SHP77 treated with DMSO at 0.1 percent for 48 hours (cell line): ENCODE measurements around the gene LARP1B.
A peak's percentile ranks its signal among the peaks of the same experiment; 100 is the strongest.
"Not testable (repeated sequence)": the region's sequence is repeated elsewhere in the genome, so short reads cannot be mapped to it uniquely, and the experiment has no call there.

Source experiments
- DNase-seq: peaks from one replicate; lab custom pipeline; 2025; lab: John Stamatoyannopoulos, UW

The LARP1B gene

DNA sequence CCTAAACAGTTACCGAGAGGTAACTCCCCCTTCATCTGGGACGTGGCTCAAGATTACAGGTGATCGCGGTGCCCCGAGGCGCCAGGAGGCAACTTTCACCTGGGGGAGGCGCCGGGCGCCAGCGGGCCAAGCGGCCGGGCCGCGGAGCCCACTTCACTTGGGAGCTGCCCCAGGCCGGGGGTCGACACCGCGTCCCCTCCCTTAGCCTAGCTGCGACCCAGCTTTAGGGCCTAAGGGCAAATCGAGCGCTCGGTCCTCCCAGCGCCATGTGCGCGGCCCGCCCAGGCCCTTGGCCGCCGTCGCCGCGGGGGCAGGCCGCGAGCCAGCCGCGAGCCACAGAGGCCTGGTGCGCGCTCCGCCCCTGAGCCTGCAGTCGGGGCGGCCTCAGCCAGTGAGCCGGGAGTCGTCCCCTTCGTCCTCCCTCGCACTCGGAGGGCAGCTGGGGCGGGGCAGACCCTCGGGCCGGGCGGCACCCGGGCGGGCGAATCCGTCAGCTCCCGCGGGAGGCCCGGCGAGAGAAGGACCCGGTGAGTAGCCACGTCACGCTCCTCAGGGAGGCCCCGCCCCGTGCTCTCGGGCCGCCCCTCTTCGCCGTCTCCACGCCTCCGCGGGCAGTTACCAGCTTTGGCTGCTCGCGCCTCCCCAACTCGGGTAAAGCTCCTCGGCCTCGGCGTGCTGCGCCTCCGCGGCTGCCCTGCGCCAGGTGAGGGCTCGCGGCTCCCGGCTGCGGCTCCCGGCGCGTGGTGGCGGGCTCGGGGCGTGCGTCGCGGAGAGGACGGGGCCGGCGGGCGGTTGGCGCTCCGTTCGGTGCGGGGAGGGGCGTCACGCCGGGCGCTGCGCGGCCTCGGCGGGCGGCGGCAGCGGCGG lies at the start of gene LARP1B:
TSS of gene LARP1B (plus strand) at position 614 of the 867 bp plus-strand sequence. CDS start 13,640 bp downstream, outside the sequence.
- peak; percentile 60 for DNase-seq

DNA sequence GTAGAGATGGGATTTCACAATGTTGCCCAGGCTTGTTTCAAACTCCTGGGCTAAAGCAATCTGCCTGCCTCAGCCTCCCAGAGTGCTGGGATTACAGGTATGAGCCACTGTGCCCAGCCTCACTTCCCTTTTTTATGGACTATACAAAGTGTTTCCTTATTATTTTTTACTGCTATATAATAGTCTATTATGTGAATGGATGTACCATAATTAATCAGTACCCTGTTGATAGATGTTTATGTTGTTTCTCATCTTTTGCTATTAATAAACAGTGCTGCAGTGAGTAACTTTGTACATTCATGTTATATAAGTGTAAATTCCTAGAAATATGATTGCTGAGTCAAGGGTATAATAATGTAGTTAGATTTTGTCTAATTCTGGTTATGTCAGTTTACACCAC lies 35.8 kb upstream of the LARP1B start:
- DNase-seq = no peak

DNA sequence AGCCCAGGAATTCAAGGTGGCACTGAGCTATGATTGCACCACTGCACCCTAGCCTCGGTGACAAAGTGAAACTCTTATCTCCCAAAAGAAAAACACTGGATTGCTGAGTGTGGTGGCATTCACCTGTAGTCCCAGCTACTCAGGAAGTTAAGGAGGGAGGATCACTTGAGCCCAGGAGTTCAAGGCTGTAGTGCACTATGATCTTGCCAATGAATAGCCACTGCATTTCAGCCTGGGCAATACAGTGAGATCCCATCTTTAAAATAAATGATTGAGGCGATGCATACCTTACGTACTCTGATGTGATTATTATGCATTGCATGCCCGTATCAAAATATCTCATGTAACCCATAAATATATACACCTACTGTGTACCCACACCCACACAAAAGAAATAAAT lies 31.2 kb upstream of the LARP1B start:
- no peak for DNase-seq

DNA sequence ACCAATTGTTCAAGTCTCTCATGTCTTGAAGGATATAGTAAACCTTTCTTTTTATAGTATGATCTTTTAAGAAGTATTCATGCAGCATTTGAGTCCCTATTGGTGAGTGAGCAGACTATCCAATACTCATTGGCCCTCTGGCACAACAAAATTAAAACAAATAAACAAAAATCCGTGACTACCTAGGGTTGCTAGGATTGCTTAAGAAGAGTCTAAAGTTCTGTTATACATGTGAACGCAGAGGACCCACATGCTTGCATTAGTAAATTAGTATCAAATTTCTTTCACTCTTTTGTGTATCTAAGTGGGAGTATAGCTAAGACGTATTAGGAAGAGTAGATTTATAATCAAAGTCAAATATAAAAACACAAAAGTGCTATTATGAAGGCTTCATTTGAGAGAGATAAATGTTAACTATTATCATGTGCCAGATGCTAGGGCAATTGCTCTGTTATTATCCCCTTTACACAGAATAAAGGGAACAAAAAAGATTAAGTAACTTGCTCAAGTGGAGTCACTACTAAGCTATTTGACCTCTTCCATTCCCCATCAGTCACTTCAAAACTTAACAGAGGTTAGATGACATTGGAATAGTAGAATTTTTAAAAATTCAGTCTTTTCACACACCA lies 29.2 kb upstream of the LARP1B start:
- DNase-seq = no peak

DNA sequence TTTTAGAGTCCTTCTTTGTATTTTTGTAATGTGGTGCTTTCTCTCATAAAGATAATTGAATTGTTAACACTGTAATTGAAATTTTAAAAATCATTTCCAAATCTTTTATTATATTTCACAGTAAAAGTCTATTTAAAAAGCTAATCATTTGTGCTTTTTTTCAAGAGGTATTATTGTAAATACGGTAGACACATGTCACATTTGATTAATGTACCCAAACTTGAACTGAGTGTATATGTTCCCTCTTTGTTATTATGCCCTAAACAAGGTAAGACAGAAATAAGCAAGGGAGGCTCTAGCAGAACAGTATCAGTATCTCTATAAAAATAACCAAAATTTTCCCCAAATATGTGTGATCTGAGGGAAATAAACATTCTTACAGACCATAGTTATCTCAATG lies 21.5 kb upstream of the LARP1B start:
- no peak for DNase-seq

DNA sequence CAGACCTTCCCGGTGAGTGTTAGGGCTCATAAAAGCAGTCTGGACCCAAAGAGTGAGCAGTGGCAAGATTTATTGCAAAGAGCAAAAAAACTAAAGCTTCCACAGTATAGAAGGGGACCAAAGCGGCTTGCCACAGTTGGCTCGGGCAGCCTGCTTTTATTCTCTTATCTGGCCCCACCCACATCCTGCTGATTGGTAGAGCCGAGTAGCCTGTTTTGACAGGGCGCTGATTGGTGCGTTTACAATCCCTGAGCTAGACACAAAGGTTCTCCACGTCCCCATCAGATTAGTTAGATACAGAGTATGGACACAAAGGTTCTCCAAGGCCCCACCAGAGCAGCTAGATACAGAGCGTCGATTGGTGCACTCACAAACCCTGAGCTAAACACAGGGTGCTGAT lies 14.1 kb upstream of the LARP1B start:
- not testable (repeated sequence) for DNase-seq

DNA sequence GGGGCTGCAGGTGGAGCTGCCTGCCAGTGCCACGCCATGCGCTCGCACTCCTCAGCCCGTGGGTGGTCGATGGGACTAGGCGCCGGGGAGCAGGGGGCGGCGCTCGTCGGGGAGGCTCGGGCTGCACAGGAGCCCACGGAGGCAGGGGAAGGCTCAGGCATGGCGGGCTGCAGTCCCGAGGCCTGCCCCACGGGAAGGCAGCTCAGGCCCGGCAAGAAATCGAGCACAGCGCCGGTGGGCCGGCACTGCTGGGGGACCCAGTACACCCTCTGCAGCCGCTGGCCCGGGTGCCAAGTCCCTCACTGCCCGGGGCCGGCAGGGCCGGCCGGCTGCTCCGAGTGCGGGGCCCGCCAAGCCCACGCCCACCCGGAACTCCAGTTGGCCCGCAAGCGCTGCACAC lies 13.6 kb upstream of the LARP1B start:
- DNase-seq = not testable (repeated sequence)

DNA sequence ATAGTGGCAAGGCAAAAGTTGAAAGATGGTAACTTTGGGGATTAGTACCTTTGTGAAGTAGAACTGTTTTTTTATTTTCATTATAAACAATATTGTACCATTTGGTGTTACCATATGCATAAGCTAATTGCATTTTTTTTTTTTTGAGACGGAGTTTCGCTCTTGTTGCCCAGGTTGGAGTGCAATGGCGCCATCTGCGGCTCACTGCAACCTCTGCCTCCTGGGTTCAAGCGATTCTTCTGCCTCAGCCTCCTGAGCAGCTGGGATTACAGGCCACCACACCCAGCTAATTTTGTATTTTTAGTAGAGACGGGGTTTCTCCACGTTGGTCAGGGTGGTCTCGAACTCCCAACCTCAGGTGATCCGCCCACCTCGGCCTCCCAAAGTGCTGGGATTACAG lies 9.9 kb upstream of the LARP1B start:
- DNase-seq = not testable (repeated sequence)

DNA sequence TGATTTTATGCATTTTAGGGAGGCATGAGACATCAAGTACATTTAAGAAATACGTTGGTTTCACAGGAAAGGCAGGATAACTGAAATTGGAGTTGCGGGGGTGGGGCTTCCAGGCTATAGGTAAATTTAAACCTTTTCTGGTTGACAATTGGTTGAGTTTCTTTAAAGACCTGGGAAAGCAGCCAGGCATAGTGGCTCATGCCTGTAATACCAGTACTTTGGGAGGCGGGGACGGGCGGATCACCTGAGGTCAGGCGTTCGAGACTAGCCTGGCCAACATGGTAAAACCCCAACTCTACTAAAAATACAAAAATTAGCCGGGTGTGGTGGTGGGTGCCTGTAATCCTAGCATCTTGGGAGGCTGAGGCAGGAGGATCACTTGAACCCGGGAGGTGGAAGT lies 6.2 kb upstream of the LARP1B start:
- not testable (repeated sequence) for DNase-seq

DNA sequence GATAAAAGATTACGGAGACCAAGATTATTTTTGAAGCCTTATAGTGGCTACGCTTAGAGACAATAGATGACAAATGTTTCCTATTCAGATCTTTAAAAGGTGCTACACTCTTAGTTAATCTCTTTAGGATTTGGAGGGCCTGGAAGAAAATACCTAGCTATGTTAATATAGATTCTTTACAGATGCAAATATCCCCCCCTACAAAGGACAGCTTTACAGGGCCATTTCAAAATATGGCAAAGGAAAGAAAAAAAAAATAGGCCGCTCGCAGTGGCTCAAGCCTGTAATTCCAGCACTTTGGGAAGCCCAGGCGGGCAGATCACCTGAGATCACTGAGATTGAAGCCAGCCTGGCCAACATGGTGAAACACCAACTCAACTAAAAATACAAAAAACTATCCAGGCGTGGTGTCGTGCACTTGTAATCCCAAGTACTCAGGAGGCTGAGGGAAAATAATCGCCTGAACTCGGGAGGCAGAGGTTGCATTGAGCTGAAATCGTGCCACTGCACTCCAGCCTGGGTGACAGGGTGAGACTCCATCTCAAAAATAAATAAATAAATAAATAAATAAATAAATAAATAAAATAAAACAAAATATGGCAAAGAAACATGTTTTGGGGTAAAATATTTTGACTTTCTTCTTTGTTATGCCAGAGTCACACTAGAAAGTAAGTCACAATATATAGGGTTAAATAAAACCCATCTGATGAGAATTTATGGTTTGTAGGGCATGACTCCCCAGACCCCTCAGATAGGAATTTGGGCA lies 5.5 kb upstream of the LARP1B start:
- DNase-seq = not testable (repeated sequence)

DNA sequence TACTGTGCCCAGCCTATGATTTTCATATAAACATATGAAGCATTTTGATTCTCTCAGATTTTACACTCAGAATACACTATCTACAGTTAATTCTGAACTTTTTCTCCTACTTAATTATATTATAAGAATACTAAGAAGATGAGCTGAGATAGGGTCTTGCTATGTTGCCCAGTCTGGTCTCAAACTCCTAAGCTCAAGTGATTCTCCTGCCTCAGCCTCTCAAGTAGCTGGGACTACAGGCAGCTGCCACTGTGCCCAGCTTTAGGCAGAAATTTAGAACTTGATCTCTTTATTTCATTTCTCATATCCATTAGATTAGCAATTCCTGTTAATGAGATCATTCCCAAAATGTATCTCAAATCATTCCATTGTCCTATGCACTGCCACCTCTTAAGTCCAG lies 4.7 kb upstream of the LARP1B start:
- no peak for DNase-seq

DNA sequence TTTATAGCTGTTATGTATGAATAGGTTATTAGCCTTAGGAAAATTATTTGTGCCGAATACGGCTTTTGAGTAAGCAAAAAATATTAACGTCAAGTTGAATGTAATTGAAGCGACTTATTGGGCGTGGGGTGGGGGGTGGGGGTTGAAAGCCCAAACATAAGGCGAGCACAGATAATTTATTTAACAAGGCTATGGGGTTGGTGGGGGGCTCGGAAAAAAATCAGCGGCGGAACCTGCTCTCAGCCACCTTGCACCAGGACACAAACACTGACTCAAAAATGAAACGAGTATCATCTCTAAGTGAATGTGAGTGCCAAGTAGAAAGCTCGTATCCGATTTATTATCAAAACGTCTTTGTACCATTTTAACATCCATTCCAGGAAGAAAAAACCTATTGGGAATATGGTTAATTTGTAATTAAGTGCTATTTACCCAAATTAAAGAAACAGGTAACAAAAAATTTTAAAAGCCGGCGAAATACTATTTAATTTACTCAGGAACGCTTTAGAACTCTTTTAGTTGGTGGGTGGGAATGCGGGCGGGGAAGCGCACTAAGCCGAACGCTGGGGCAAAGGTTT lies 902 bp upstream of the LARP1B start:
- no peak for DNase-seq

DNA sequence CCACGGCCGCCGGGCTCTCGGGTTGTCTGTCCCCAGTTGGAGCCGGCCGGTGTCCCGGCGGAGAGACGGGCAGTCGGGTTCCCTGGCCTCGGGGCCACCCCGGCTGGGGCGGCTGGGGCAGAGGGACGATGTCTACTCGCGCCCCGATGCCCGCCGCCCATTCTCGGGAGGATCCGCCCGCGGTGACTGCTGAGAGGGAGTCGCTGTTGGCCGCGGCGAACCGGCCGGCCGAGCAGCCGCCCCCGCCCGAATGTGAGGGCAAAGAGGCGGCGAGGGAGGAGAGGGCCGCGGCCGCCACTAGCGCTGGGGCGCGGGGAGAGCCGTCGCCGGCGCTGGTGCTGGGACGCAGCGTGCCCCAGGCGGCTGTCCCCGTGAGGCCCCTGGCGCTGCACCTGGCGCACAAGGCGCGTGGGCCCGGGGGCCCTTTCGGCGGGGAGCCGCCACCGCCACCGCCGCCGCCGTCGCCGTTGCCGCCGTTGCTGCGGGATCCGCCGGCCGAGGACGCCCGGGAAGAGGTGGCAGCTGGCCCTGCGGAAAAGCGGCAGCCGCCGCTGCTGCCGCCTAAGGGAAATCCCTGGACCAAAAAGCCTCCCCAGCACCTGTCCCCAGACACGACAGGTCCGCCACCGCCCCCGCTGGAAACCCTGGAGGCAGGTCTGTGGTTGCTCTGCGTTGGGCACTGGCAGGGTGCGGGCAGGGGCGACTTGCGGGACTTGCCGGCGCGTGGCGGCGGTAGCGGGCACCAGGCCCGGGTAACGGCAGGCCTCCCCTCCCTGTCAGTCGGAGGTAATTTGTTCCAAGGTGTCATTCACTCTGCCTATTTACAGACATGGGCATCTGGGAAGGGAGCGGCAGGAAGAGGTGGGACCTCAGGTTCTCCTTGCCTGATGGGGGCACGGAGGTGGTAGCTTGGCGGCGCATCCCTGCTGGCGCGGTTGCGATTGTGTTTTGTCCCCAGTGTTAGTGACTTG lies 739 bp downstream of the LARP1B start:
- no peak for DNase-seq

DNA sequence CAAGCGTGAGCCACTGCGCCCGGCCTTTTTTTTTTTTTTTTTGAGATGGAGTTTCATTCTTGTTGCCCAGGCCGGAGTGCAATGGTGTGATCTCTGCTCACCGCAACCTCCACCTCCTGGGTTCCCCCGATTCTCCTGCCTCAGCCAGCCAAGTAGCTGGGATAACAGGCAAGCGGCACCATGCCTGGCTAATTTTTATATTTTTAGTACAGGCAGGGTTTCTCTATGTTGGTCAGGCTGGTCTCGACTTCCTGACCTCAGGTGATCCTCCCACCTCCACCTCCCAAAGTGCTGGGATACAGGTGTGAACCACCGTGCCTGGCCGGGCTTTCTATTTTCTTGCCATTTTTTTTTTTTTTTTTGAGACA lies 5.3 kb downstream of the LARP1B start:
- DNase-seq = not testable (repeated sequence)

DNA sequence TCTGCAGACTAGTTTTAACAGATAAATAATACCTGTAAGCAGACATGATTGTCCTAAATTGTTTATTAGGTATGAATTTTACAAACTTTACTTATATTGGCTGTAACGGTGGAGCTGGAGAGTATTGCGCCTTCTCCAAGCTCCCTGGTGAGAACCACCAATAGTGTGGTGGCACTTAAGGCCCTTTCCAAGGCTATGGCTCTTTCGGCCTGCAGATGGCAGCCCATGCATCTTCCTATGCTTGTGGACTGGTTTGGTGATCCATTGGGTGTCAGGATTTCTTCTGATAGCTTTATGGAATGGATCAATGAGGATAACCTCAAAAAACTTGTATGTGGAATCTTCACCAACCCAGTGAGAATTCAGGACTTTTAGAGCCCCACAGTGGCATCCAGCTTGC lies 7.8 kb downstream of the LARP1B start:
- DNase-seq = no peak

DNA sequence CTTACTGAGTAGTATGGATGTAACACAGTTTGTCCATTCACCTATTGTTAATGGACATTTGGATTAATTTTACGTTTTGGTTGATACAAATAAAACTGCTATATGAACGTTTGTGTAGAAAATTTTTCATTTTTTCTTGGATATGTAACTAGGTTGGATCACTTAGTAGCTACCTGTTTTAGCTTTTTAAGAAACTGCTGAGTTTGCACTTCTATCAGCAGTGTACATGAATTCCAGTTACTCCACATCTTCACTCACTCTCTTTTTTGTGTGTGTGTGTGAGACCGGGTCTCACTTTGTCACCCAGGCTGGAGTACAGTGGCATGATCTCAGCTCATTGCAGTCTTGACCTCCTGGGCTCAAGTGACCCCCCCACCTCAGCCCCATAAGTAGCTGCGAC lies 15.4 kb downstream of the LARP1B start:
- no peak for DNase-seq

DNA sequence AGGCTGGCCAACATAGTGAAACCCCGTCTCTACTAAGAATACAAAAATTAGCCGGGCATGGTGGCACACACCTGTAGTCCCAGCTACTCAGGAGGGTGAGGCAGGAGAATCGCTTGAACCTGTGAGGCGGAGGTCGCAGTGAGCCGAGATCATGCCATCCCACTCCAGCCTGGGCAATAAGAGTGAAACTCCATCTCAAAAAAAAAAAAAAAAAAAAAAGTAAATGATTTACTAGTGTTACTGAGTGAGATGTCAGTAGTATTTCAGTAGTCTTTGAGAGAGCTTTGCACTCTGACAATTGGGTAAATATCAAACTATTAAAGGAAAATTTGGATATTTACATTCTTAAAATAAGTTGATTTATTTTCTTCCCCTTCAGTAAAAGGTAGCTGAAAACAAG lies 34.2 kb downstream of the LARP1B start:
- DNase-seq = not testable (repeated sequence)

DNA sequence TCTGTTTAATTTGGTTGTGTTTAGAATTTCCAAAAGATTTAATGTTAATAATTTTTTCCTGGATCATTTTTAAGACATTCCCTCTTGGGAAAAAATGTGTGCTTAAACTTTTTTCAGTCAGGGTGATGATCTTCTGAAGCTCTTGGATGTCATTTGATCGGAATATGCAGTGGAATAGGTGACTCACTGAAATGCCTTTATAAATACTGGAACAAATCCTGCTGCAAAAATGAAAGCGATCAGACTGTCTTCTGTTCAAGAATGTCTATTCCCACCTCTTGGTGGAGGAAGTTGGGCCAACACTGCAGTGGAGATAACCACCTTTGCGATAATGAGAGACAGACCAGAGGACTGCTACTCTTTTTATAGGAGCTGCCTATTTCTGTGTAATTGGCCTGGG lies 46.7 kb downstream of the LARP1B start:
- DNase-seq = no peak

DNA sequence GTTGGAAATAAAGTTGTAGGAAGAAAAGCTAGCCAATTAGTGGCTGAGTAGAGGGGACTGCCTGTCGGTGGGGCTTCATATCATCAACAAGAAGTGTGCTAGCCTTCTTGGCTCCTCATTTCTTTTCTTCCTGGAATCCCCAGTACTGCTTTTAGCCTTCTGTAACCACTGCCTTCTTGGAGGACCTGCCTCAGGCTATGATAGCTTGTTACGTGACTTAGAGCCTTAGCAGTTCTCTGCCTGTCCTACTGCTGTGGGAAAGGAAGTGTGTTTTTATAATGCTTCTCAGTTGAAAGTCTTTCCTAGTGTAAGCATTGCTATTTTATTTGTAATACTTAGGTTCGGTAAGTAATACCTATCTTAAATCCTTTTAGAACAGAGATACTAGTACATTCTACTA lies 61.9 kb downstream of the LARP1B start:
- DNase-seq = no peak

DNA sequence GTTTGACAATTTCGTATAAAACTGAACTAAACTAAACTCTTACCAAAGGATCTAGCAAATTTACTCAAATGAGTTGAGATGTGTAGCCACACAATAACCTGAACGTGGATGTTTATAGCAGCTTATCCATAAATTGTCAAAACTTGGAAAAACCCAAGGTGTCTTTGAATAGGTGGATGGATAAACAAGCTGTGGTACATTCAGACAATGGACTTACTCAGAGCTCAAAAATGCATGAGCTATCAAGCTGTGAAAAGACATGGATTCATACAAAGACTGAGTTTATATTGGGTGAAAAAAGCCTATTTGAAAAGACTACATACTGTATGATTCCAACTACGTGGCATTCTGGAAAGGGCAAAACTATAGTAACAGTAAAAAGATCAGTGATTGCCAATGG lies 69.5 kb downstream of the LARP1B start:
- DNase-seq = no peak

DNA sequence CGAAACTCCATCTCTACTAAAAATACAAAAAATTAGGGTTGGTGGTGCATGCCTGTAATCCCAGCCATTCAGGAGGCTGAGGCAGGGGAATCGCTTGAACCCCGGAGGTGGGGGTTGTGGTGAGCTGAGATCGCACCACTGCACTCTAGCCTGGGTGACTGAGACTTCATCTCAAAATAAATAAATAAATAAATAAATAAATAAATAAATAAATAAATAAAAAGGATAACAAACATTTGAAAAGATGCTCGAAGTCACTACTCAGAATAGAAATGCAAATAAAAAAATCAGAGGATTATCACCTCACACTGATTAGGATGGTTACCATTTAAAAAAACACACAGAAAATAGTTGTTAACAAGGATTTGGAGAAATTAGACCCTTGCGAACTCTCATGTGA lies 73.8 kb downstream of the LARP1B start:
- DNase-seq = no peak
